K562 treated with DMSO at 1 percent for 12 hours (cell line): ENCODE measurements around the gene METTL15. TPM values are rescaled to one million over a fixed set of nuclear protein-coding genes. Genes with fewer than 3 reads are reported as not detected.

ENCODE experiments used
- total RNA-seq: library from RNA; unstranded; fragments of 300-600 nt; gene quantifications from 2 replicates; pipeline ENCODE4 v1.2.3, GENCODE V29; 2022; ENCODE audit not compliant: insufficient read depth

METTL15 gene, protein sequence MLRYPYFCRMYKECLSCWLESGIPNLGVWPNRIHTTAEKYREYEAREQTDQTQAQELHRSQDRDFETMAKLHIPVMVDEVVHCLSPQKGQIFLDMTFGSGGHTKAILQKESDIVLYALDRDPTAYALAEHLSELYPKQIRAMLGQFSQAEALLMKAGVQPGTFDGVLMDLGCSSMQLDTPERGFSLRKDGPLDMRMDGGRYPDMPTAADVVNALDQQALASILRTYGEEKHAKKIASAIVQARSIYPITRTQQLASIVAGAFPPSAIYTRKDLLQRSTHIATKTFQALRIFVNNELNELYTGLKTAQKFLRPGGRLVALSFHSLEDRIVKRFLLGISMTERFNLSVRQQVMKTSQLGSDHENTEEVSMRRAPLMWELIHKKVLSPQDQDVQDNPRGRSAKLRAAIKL
- 4.2 and 8.7 TPM in 2 replicates for total RNA-seq

DNA sequence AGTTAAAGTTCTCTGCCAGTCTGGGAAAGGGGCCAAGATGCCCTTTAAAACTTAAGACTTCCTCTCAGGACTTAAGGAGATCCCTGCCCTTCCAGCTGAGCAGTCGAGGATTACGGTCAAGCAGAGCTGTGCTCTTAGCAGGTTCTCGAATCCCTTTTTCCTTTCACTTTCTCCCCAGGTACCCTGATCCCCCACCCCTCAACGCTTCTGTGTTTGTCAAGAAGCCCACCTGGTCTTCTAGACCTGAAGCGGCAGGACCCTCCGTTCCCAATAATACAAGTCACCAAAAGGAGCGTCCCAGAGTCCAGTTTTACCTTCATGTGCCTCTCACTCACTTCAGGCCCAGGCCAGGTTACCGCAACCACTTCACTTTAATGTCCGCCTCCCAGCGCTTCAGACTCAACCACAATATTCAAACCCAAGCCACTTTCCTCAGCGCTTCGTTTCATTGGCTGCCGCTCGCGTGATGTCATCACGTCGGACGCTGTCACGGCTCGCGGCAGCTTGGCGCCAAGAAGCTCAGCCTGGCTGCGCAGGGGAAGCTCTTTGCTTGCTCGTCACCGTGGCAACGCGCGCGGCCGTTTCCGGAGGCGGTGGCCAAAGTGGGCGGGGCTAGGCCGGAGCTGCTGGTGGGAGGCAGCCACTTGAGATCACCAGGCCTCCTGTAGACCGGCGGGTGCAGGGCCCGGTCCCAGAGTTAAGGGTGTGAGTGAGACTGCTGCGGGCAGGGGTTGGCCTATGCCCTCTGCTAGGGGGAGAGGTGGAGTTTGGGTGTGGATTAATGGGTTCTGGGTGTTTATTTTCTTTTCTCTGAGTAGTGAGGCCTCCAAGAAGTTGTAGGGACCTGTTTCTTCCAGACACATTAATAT, at the start of gene METTL15, which contains the start of gene KIF18A:
TSS of gene METTL15 (plus strand) at position 639 of the 869 bp plus-strand sequence. CDS start 4,947 bp downstream, outside the sequence.
TSS of gene KIF18A (minus strand) at position 407 of the 869 bp plus-strand sequence. CDS start 10,209 bp downstream, outside the sequence.

Other genes with a start within 250 kb of the METTL15 start
- 5.6 and 16.7 TPM in 2 replicates for gene KIF18A, start 232 bp upstream of the METTL15 start, total RNA-seq